GM23338 (cell line): ENCODE data around the gene ARHGAP10. TPM values are rescaled to one million over a fixed set of nuclear protein-coding genes. Genes with fewer than 3 reads are reported as not detected.

Experiments
- ATAC-seq: fragments of 200-7000 bp; cut with Tn5 transposase; 3 replicates; pipeline ENCODE4 v1.9.1; 2020
- DNase-seq: peaks from one replicate; pipeline ENCODE4 v3.0.0-alpha.2; 2015; ENCODE audit warnings: low spot score
- H2AFZ ChIP-seq: fragments of 200-600 bp; sonication (generic); 2 replicates; pipeline ENCODE4 v1.8.0; 2016; ENCODE audit warnings: antibody characterized with exemption, mild to moderate bottlenecking, moderate library complexity
- H3F3A ChIP-seq: fragments of 200-600 bp; sonication (generic); replicated peaks from 2 replicates; pipeline ENCODE4 v1.8.0; 2017; ENCODE audit warnings: antibody characterized with exemption, mixed run types, low read depth
- H3K27ac ChIP-seq: fragments of 200-600 bp; sonication (generic); 2 replicates; pipeline ENCODE4 v1.6.1; 2016; ENCODE audit warnings: low read depth
- H3K27me3 ChIP-seq: fragments of 200-600 bp; sonication (generic); 2 replicates; pipeline ENCODE4 v1.8.0; 2016; ENCODE audit warnings: mild to moderate bottlenecking, mixed run types, moderate library complexity; ENCODE audit not compliant: insufficient read depth
- H3K36me3 ChIP-seq: fragments of 200-600 bp; sonication (generic); 2 replicates; pipeline ENCODE4 v1.8.0; 2016; ENCODE audit warnings: mild to moderate bottlenecking; ENCODE audit not compliant: insufficient read depth
- H3K4me1 ChIP-seq: fragments of 200-600 bp; sonication (generic); 2 replicates; pipeline ENCODE4 v1.8.0; 2016; ENCODE audit warnings: mild to moderate bottlenecking, moderate library complexity; ENCODE audit not compliant: insufficient read depth
- H3K4me2 ChIP-seq: fragments of 200-600 bp; sonication (generic); 2 replicates; pipeline ENCODE4 v1.7.1; 2017; ENCODE audit warnings: mixed run types
- H3K4me3 ChIP-seq: fragments of 200-600 bp; sonication (generic); 2 replicates; pipeline ENCODE4 v1.6.1; 2016; ENCODE audit warnings: mixed run types
- H3K79me2 ChIP-seq: fragments of 200-600 bp; sonication (generic); replicated peaks from 2 replicates; pipeline ENCODE4 v1.8.0; 2017; ENCODE audit warnings: mild to moderate bottlenecking; ENCODE audit not compliant: insufficient read depth
- H3K9me2 ChIP-seq: fragments of 200-600 bp; sonication (generic); 2 replicates; pipeline ENCODE4 v1.8.0; 2017; ENCODE audit not compliant: insufficient read depth
- H4K20me1 ChIP-seq: fragments of 200-600 bp; sonication (generic); replicated peaks from 2 replicates; pipeline ENCODE4 v1.8.0; 2017; ENCODE audit warnings: mild to moderate bottlenecking; ENCODE audit not compliant: insufficient read depth
- H3K27ac Mint-ChIP-seq: 2 replicates; pipeline ENCODE4 v1.8.0; 2020; ENCODE audit warnings: inconsistent platforms, mild to moderate bottlenecking, moderate library complexity, mixed read lengths
- H3K27me3 Mint-ChIP-seq: 3 replicates; pipeline ENCODE4 v1.8.0; 2022; ENCODE audit warnings: low read depth, mild to moderate bottlenecking, moderate library complexity, mixed read lengths, inconsistent platforms; ENCODE audit not compliant: insufficient read depth, poor library complexity
- H3K36me3 Mint-ChIP-seq: 3 replicates; pipeline ENCODE4 v1.8.0; 2021; ENCODE audit warnings: low read depth, mild to moderate bottlenecking, inconsistent platforms, moderate library complexity, mixed read lengths
- H3K4me1 Mint-ChIP-seq: 3 replicates; pipeline ENCODE4 v1.8.0; 2020; ENCODE audit warnings: mild to moderate bottlenecking, inconsistent platforms, mixed read lengths
- H3K4me3 Mint-ChIP-seq: 3 replicates; pipeline ENCODE4 v1.8.0; 2021; ENCODE audit warnings: moderate library complexity, mild to moderate bottlenecking, inconsistent platforms, mixed read lengths
- H3K9me3 Mint-ChIP-seq: 3 replicates; pipeline ENCODE4 v1.8.0; 2020; ENCODE audit warnings: moderate library complexity, mild to moderate bottlenecking, inconsistent platforms, mixed read lengths
- CREB1 ChIP-seq: fragments of 250-450 bp; sonication (Bioruptor Pico); IDR thresholded peaks from 2 replicates; pipeline ENCODE4 v1.5.0; 2020; ENCODE audit warnings: low read depth, mild to moderate bottlenecking, moderate library complexity
- EZH2phosphoT487 ChIP-seq: fragments of 200-600 bp; sonication (generic); IDR thresholded peaks from one replicate; pipeline ENCODE4 v1.8.1; 2018; ENCODE audit warnings: antibody characterized with exemption; ENCODE audit not compliant: unreplicated experiment
- JUNB ChIP-seq: IDR thresholded peaks from one replicate; pipeline ENCODE4 v1.6.1; 2016; ENCODE audit warnings: antibody characterized with exemption; ENCODE audit not compliant: unreplicated experiment
- NANOG ChIP-seq: IDR thresholded peaks from 2 replicates; pipeline ENCODE4 v1.6.1; 2016; ENCODE audit warnings: antibody characterized with exemption, borderline replicate concordance
- POLR2AphosphoS5 ChIP-seq: IDR thresholded peaks from 2 replicates; pipeline ENCODE4 v1.6.1; 2016; ENCODE audit warnings: antibody characterized with exemption, low read depth
- STAT1 ChIP-seq: IDR thresholded peaks from one replicate; pipeline ENCODE4 v1.6.1; 2016; ENCODE audit warnings: antibody characterized with exemption; ENCODE audit not compliant: unreplicated experiment
- ZNF114 ChIP-seq: fragments of 250-450 bp; sonication (Bioruptor Pico); IDR thresholded peaks from 2 replicates; pipeline ENCODE4 v1.5.0; 2020; ENCODE audit warnings: mild to moderate bottlenecking, moderate library complexity
- ZNF331 ChIP-seq: fragments of 250-450 bp; sonication (Bioruptor Pico); IDR thresholded peaks from 2 replicates; pipeline ENCODE4 v1.5.0; 2020; ENCODE audit warnings: low read depth, mild to moderate bottlenecking, moderate library complexity
- polyA plus RNA-seq: library from polyadenylated mRNA; unstranded; fragments of >200 nt; fragmentation: Nextera tagmentation; extraction: Ambion mirVana; gene quantifications from 2 replicates; pipeline ENCODE4 v1.2.1, GENCODE V29; 2016
- total RNA-seq: library from RNA; depleted of rRNA; stranded (reverse); fragments of >200 nt; shearing (Covaris generic); gene quantifications from 2 replicates; pipeline ENCODE4 v1.2.3, GENCODE V29; 2014
- TF ChIP-seq, protein P1 (sequence below): IDR thresholded peaks from 2 replicates; pipeline ENCODE4 v1.6.1; 2016; ENCODE audit warnings: antibody characterized with exemption
- TF ChIP-seq, protein P2 (sequence below), 2 experiments: fragments of 200-600 bp in 1 of 2; sonication (generic) in 1 of 2; conservative IDR thresholded peaks; 2 replicates each; pipeline versions ENCODE4 v1.5.1 to v1.6.1; 2016 to 2017; ENCODE audit warnings: antibody characterized with exemption in 2 of 2, low read depth in 2 of 2, mild to moderate bottlenecking in 2 of 2, moderate library complexity in 1 of 2
- TF ChIP-seq, protein P3 (sequence below): fragments of 250-450 bp; sonication (Bioruptor Pico); IDR thresholded peaks from 2 replicates; pipeline ENCODE4 v1.5.0; 2020; ENCODE audit warnings: mild to moderate bottlenecking, moderate library complexity
- TF ChIP-seq, protein P4 (sequence below): IDR thresholded peaks from one replicate; pipeline ENCODE4 v1.6.1; 2018; ENCODE audit warnings: antibody characterized with exemption; ENCODE audit not compliant: unreplicated experiment

ARHGAP10 gene
- total and polyA plus RNA-seq, 2 experiments from 2014 or later, result 5.1 to 6.3 TPM

DNA sequence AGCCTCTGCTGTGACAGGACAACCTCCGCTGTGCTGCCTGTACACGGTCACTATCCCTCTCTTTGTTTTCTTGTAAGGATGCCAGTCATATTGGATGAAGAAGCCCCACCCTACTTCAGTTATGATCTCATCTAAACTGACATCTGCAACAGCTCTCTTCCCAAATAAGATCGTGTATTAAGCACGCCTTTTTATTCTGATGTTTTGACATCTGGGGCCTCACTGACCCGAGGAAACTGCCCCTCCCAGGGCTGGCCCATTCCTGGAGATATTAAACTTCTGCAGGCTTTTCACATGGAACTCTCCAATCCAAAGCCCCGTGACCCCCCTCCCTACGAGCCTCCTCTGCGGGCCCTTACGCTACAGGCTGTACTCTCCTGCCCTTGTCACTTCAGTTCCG, 232.0 kb downstream of the ARHGAP10 start:
- Histone ChIP-seq H2AFZ (no peak overlapping the region), H3K9me2 (no peaks in the 10 kb centered on the region; the same call in 1 of the 2 replicates), H3K4me3 (no peak overlapping the region), H3K4me2 (no peak overlapping the region), H3K27me3 (no peaks in the 10 kb centered on the region), H3F3A (no peaks in the 10 kb centered on the region), H3K4me1 (peaks cover 10% of the 10 kb centered on the region), H3K79me2 (no peaks in the 10 kb centered on the region), H3K27ac (no peak overlapping the region), H4K20me1 (no peaks in the 10 kb centered on the region), H3K36me3 (no peaks in the 10 kb centered on the region)
- H3K36me3 Mint-ChIP-seq, result no peaks in the 10 kb centered on the region; the same call in 2 of the 3 replicates
- H3K4me1 Mint-ChIP-seq, result peaks cover 21% of the 10 kb centered on the region
- DNase-seq (no peak), ATAC-seq (no peak)
- no peak overlapping the region for H3K4me3 Mint-ChIP-seq
- TF ChIP-seq, protein P1, sequence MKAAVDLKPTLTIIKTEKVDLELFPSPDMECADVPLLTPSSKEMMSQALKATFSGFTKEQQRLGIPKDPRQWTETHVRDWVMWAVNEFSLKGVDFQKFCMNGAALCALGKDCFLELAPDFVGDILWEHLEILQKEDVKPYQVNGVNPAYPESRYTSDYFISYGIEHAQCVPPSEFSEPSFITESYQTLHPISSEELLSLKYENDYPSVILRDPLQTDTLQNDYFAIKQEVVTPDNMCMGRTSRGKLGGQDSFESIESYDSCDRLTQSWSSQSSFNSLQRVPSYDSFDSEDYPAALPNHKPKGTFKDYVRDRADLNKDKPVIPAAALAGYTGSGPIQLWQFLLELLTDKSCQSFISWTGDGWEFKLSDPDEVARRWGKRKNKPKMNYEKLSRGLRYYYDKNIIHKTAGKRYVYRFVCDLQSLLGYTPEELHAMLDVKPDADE, result no peak
- TF ChIP-seq EZH2phosphoT487 (no peak), ZNF114 (CRISPR knock-in tag) (no peak), JUNB (no peak), POLR2AphosphoS5 (no peak), NANOG (no peak), STAT1 (no peak), ZNF331 (CRISPR knock-in tag) (no peak), CREB1 (CRISPR knock-in tag) (no peak)
- TF ChIP-seq, protein P2, sequence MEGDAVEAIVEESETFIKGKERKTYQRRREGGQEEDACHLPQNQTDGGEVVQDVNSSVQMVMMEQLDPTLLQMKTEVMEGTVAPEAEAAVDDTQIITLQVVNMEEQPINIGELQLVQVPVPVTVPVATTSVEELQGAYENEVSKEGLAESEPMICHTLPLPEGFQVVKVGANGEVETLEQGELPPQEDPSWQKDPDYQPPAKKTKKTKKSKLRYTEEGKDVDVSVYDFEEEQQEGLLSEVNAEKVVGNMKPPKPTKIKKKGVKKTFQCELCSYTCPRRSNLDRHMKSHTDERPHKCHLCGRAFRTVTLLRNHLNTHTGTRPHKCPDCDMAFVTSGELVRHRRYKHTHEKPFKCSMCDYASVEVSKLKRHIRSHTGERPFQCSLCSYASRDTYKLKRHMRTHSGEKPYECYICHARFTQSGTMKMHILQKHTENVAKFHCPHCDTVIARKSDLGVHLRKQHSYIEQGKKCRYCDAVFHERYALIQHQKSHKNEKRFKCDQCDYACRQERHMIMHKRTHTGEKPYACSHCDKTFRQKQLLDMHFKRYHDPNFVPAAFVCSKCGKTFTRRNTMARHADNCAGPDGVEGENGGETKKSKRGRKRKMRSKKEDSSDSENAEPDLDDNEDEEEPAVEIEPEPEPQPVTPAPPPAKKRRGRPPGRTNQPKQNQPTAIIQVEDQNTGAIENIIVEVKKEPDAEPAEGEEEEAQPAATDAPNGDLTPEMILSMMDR (conservative IDR thresholded peaks at IDR 0.05; ENCODE audit: low read depth in 2 of 2), result no peak
- TF ChIP-seq, protein P3, sequence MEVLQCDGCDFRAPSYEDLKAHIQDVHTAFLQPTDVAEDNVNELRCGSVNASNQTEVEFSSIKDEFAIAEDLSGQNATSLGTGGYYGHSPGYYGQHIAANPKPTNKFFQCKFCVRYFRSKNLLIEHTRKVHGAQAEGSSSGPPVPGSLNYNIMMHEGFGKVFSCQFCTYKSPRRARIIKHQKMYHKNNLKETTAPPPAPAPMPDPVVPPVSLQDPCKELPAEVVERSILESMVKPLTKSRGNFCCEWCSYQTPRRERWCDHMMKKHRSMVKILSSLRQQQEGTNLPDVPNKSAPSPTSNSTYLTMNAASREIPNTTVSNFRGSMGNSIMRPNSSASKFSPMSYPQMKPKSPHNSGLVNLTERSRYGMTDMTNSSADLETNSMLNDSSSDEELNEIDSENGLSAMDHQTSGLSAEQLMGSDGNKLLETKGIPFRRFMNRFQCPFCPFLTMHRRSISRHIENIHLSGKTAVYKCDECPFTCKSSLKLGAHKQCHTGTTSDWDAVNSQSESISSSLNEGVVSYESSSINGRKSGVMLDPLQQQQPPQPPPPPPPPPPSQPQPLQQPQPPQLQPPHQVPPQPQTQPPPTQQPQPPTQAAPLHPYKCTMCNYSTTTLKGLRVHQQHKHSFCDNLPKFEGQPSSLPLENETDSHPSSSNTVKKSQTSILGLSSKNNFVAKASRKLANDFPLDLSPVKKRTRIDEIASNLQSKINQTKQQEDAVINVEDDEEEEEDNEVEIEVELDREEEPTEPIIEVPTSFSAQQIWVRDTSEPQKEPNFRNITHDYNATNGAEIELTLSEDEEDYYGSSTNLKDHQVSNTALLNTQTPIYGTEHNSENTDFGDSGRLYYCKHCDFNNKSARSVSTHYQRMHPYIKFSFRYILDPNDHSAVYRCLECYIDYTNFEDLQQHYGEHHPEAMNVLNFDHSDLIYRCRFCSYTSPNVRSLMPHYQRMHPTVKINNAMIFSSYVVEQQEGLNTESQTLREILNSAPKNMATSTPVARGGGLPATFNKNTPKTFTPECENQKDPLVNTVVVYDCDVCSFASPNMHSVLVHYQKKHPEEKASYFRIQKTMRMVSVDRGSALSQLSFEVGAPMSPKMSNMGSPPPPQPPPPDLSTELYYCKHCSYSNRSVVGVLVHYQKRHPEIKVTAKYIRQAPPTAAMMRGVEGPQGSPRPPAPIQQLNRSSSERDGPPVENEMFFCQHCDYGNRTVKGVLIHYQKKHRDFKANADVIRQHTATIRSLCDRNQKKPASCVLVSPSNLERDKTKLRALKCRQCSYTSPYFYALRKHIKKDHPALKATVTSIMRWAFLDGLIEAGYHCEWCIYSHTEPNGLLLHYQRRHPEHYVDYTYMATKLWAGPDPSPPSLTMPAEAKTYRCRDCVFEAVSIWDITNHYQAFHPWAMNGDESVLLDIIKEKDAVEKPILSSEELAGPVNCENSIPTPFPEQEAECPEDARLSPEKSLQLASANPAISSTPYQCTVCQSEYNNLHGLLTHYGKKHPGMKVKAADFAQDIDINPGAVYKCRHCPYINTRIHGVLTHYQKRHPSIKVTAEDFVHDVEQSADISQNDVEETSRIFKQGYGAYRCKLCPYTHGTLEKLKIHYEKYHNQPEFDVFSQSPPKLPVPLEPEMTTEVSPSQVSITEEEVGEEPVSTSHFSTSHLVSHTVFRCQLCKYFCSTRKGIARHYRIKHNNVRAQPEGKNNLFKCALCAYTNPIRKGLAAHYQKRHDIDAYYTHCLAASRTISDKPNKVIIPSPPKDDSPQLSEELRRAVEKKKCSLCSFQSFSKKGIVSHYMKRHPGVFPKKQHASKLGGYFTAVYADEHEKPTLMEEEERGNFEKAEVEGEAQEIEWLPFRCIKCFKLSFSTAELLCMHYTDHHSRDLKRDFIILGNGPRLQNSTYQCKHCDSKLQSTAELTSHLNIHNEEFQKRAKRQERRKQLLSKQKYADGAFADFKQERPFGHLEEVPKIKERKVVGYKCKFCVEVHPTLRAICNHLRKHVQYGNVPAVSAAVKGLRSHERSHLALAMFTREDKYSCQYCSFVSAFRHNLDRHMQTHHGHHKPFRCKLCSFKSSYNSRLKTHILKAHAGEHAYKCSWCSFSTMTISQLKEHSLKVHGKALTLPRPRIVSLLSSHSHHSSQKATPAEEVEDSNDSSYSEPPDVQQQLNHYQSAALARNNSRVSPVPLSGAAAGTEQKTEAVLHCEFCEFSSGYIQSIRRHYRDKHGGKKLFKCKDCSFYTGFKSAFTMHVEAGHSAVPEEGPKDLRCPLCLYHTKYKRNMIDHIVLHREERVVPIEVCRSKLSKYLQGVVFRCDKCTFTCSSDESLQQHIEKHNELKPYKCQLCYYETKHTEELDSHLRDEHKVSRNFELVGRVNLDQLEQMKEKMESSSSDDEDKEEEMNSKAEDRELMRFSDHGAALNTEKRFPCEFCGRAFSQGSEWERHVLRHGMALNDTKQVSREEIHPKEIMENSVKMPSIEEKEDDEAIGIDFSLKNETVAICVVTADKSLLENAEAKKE (CRISPR knock-in tag), result no peak
- TF ChIP-seq, protein P4, sequence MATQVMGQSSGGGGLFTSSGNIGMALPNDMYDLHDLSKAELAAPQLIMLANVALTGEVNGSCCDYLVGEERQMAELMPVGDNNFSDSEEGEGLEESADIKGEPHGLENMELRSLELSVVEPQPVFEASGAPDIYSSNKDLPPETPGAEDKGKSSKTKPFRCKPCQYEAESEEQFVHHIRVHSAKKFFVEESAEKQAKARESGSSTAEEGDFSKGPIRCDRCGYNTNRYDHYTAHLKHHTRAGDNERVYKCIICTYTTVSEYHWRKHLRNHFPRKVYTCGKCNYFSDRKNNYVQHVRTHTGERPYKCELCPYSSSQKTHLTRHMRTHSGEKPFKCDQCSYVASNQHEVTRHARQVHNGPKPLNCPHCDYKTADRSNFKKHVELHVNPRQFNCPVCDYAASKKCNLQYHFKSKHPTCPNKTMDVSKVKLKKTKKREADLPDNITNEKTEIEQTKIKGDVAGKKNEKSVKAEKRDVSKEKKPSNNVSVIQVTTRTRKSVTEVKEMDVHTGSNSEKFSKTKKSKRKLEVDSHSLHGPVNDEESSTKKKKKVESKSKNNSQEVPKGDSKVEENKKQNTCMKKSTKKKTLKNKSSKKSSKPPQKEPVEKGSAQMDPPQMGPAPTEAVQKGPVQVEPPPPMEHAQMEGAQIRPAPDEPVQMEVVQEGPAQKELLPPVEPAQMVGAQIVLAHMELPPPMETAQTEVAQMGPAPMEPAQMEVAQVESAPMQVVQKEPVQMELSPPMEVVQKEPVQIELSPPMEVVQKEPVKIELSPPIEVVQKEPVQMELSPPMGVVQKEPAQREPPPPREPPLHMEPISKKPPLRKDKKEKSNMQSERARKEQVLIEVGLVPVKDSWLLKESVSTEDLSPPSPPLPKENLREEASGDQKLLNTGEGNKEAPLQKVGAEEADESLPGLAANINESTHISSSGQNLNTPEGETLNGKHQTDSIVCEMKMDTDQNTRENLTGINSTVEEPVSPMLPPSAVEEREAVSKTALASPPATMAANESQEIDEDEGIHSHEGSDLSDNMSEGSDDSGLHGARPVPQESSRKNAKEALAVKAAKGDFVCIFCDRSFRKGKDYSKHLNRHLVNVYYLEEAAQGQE, result no peak
- no peaks in the 10 kb centered on the region for H3K9me3 Mint-ChIP-seq
- peaks cover 3% of the 10 kb centered on the region for H3K27me3 Mint-ChIP-seq
- 0 out of 2 replicates have a peak overlapping the region, but pooled peaks have one; percentile 19 for H3K27ac Mint-ChIP-seq
